Natural killer cell (primary cell): ENCODE data around the gene SLC25A41. TPM values are rescaled to one million over a fixed set of nuclear protein-coding genes. Genes with fewer than 3 reads are reported as not detected.
A peak's percentile ranks its signal among the peaks of the same experiment; 100 is the strongest.

Source experiments
- ATAC-seq, 3 donors: fragments of 150-1000 bp in 2 of 3; fragments of 200-7000 bp in 1 of 3; cut with Tn5 transposase; 1 replicate in 1 of 3; 2 replicates in 2 of 3; pipeline ENCODE4 v1.10.0; 2021; ENCODE audit warnings: mild to moderate bottlenecking in 2 of 3, moderate library complexity in 2 of 3
- DNase-seq, 2 donors: peaks; one replicate each; pipeline versions ENCODE4 v3.0.0 to v3.0.0-alpha.2; 2013 to 2021; ENCODE audit warnings: mixed read lengths in 1 of 2
- H3K27ac ChIP-seq: one replicate; pipeline ENCODE4 v1.5.1; 2013; ENCODE audit warnings: mild to moderate bottlenecking, low read length
- H3K27me3 ChIP-seq: one replicate; pipeline ENCODE4 v1.6.1; 2013; ENCODE audit warnings: low read length; ENCODE audit not compliant: control insufficient read depth, insufficient read depth
- H3K36me3 ChIP-seq: one replicate; pipeline ENCODE4 v1.6.1; 2013; ENCODE audit warnings: low read length; ENCODE audit not compliant: control insufficient read depth, insufficient read depth
- H3K4me1 ChIP-seq: one replicate; pipeline ENCODE4 v1.6.1; 2013; ENCODE audit warnings: low read length; ENCODE audit not compliant: control insufficient read depth, insufficient read depth
- H3K4me3 ChIP-seq: one replicate; pipeline ENCODE4 v1.5.1; 2013; ENCODE audit warnings: low read length
- H3K9me3 ChIP-seq: one replicate; pipeline ENCODE4 v1.6.1; 2013; ENCODE audit warnings: low read length; ENCODE audit not compliant: control insufficient read depth, insufficient read depth
- H3K27ac Mint-ChIP-seq, 2 donors: one replicate each; pipeline ENCODE4 v1.8.0; 2022; ENCODE audit warnings: mild to moderate bottlenecking in 2 of 2, mixed read lengths in 2 of 2, moderate library complexity in 1 of 2
- H3K27me3 Mint-ChIP-seq, 2 donors: one replicate each; pipeline ENCODE4 v1.8.0; 2022; ENCODE audit warnings: low read depth in 2 of 2, mixed read lengths in 2 of 2
- H3K36me3 Mint-ChIP-seq: one replicate; pipeline ENCODE4 v1.8.0; 2022; ENCODE audit warnings: mixed read lengths
- H3K4me1 Mint-ChIP-seq, 2 donors: one replicate each; pipeline ENCODE4 v1.8.0; 2022; ENCODE audit warnings: mixed read lengths in 2 of 2
- H3K4me3 Mint-ChIP-seq: one replicate; pipeline ENCODE4 v1.8.0; 2022; ENCODE audit warnings: mild to moderate bottlenecking, moderate library complexity, mixed read lengths
- H3K9me3 Mint-ChIP-seq, 2 donors: one replicate each; pipeline ENCODE4 v1.8.0; 2022; ENCODE audit warnings: mixed read lengths in 2 of 2
- CTCF ChIP-seq: fragments of 200-600 bp; IDR thresholded peaks from one replicate; pipeline ENCODE4 v1.8.0; 2022; ENCODE audit warnings: antibody characterized with exemption
- WGBS: methylation state at CpG from one replicate; pipeline ENCODE4 v1.1.7; 2013; ENCODE audit warnings: missing lambda C conversion rate; ENCODE audit not compliant: insufficient coverage; 5-methylcytosine and 5-hydroxymethylcytosine counted together
- intact Hi-C: fragments of 100-400 bp; cut with micrococcal nuclease; formaldehyde crosslinking; loops from one replicate; pipeline ENCODE4 v1.14.2; 2022
- total RNA-seq, 4 donors: library from RNA; stranded (reverse); fragments of 120-200 nt in 1 of 4; gene quantifications; one replicate each; pipeline versions ENCODE4 v1.2.3 to v1.2.4, GENCODE V29; 2013 to 2022

The SLC25A41 gene
- total RNA-seq, 3 donors from 2014 or later (not counting 1 experiment from before 2014, with no cell fraction given) = not detected

- Mint-ChIP-seq H3K9me3 (no peaks in the 10 kb centered on the region), H3K4me3 (no peak overlapping the region), H3K4me1 (peaks cover 0 to 1% of the 10 kb centered on the region in 2 donors), H3K27ac (no peak overlapping the region), H3K27me3 (no peaks in the 10 kb centered on the region), H3K36me3 (no peaks in the 10 kb centered on the region)
- no peaks in the 10 kb centered on the region for H3K4me1 ChIP-seq
- TF ChIP-seq CTCF = no peak
- intact Hi-C loops = no loop called here
- DNase-seq (no peak), ATAC-seq (no peak)
- H3K36me3 ChIP-seq = peaks cover 57% of the 10 kb centered on the region
- H3K4me3 ChIP-seq = no peak overlapping the region
- H3K27ac ChIP-seq = no peak overlapping the region
- H3K9me3 ChIP-seq = no peaks in the 10 kb centered on the region
- WGBS = 97% methylated on average over 19 of the region's 19 CpGs
- H3K27me3 ChIP-seq = no peaks in the 10 kb centered on the region
These were observed 50.4 kb downstream of the SLC25A41 start for GRCh38 chr19:6383188-6383587.

- peak overlapping the region in 1 of 2 donors; percentile 18 for H3K27ac Mint-ChIP-seq
- H3K4me3 Mint-ChIP-seq = no peak overlapping the region
- H3K27me3 Mint-ChIP-seq = no peaks in the 10 kb centered on the region
- DNase-seq (no peak), ATAC-seq (no peak)
- Histone ChIP-seq H3K9me3 (no peaks in the 10 kb centered on the region), H3K4me3 (no peak overlapping the region), H3K27ac (no peak overlapping the region), H3K36me3 (peaks cover 43% of the 10 kb centered on the region), H3K4me1 (no peaks in the 10 kb centered on the region), H3K27me3 (no peaks in the 10 kb centered on the region)
- intact Hi-C loops = no loop called here
- WGBS = 97% methylated on average over 38 of the region's 40 CpGs
- no peak for TF ChIP-seq CTCF
- H3K36me3 Mint-ChIP-seq = no peaks in the 10 kb centered on the region
- no peaks in the 10 kb centered on the region for H3K9me3 Mint-ChIP-seq
- H3K4me1 Mint-ChIP-seq = no peaks in the 10 kb centered on the region
These were observed 52.4 kb downstream of the SLC25A41 start for GRCh38 chr19:6381030-6381750.

- intact Hi-C loops = no loop called here
- no peak overlapping the region for H3K27ac ChIP-seq
- H3K4me3 ChIP-seq = no peak overlapping the region
- no peak for ATAC-seq
- 100% methylated on average over 3 of the region's 3 CpGs for WGBS
- Mint-ChIP-seq H3K27me3 (no peaks in the 10 kb centered on the region), H3K27ac (no peak overlapping the region), H3K36me3 (no peaks in the 10 kb centered on the region), H3K9me3 (no peaks in the 10 kb centered on the region), H3K4me3 (no peak overlapping the region), H3K4me1 (no peaks in the 10 kb centered on the region)
- H3K9me3 ChIP-seq = no peaks in the 10 kb centered on the region
- peaks cover 36% of the 10 kb centered on the region for H3K36me3 ChIP-seq
- no peak for DNase-seq
- no peak for TF ChIP-seq CTCF
- no peaks in the 10 kb centered on the region for H3K27me3 ChIP-seq
- H3K4me1 ChIP-seq = no peaks in the 10 kb centered on the region
These were observed 53.8 kb downstream of the SLC25A41 start for GRCh38 chr19:6379744-6380143.

GRCh38 chr19:6378486-6378885 lies 55.1 kb downstream of the SLC25A41 start:
- no peak for DNase-seq
- Histone ChIP-seq H3K27ac (no peak overlapping the region), H3K9me3 (no peaks in the 10 kb centered on the region), H3K4me3 (no peak overlapping the region), H3K27me3 (no peaks in the 10 kb centered on the region), H3K4me1 (peaks cover 7% of the 10 kb centered on the region), H3K36me3 (peaks cover 36% of the 10 kb centered on the region)
- no peaks in the 10 kb centered on the region for H3K27me3 Mint-ChIP-seq
- H3K9me3 Mint-ChIP-seq = no peaks in the 10 kb centered on the region
- no peak for ATAC-seq
- H3K27ac Mint-ChIP-seq = no peak overlapping the region
- intact Hi-C loops = no loop called here
- peaks cover 0 to 5% of the 10 kb centered on the region in 2 donors for H3K4me1 Mint-ChIP-seq
- no peaks in the 10 kb centered on the region for H3K36me3 Mint-ChIP-seq
- 93% methylated on average over 9 of the region's 9 CpGs for WGBS
- TF ChIP-seq CTCF = no peak
- H3K4me3 Mint-ChIP-seq = no peak overlapping the region
